GM19035 (cell line): ENCODE data around the gene RPS28.

ENCODE experiments used
- ATAC-seq: cut with Tn5 transposase; IDR thresholded peaks from one replicate; pipeline ENCODE4 v1.9.1; 2021; ENCODE audit not compliant: unreplicated experiment

Gene RPS28

DNA sequence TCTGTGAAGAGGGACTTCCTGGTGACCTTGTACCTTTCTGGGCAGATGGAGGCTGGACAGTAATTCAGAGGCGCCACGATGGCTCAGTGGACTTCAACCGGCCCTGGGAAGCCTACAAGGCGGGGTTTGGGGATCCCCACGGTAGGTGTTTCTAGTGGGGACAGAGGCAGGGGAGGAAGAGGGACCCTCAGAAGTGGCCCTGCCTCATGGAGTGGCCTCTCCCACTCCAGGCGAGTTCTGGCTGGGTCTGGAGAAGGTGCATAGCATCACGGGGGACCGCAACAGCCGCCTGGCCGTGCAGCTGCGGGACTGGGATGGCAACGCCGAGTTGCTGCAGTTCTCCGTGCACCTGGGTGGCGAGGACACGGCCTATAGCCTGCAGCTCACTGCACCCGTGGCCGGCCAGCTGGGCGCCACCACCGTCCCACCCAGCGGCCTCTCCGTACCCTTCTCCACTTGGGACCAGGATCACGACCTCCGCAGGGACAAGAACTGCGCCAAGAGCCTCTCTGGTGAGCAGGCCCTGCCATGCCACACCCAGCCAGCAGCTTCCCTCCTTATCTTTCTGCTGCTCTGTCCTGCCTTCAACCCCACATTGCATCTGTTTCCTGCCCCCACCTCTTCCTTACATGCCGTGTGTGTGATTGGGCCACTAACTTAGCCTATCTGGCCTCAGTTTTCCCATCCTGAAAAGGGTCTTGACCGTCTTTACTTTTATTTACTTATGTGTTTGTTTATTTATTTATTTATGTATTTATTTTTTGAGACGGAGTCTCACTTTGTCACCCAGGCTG is 49.9 kb downstream of the RPS28 start:
- no peak for ATAC-seq
